GM23338 (cell line): ENCODE results near the gene RUNX1.

Source experiments
- EZH2 ChIP-seq: fragments of 200-600 bp; sonication (generic); IDR thresholded peaks from one replicate; pipeline ENCODE4 v1.8.0; 2017; ENCODE audit warnings: antibody characterized with exemption, mild to moderate bottlenecking, low read depth; ENCODE audit not compliant: unreplicated experiment
- JUNB ChIP-seq: IDR thresholded peaks from one replicate; pipeline ENCODE4 v1.6.1; 2016; ENCODE audit warnings: antibody characterized with exemption; ENCODE audit not compliant: unreplicated experiment
- TF ChIP-seq, protein P1 (sequence below): IDR thresholded peaks from one replicate; pipeline ENCODE4 v1.6.1; 2018; ENCODE audit warnings: antibody characterized with exemption; ENCODE audit not compliant: unreplicated experiment
- TF ChIP-seq, protein P2 (sequence below), 2 experiments: fragments of 200-600 bp in 1 of 2; sonication (generic) in 1 of 2; conservative IDR thresholded peaks; 2 replicates each; pipeline versions ENCODE4 v1.5.1 to v1.6.1; 2016 to 2017; ENCODE audit warnings: antibody characterized with exemption in 2 of 2, low read depth in 2 of 2, mild to moderate bottlenecking in 2 of 2, moderate library complexity in 1 of 2

DNA sequence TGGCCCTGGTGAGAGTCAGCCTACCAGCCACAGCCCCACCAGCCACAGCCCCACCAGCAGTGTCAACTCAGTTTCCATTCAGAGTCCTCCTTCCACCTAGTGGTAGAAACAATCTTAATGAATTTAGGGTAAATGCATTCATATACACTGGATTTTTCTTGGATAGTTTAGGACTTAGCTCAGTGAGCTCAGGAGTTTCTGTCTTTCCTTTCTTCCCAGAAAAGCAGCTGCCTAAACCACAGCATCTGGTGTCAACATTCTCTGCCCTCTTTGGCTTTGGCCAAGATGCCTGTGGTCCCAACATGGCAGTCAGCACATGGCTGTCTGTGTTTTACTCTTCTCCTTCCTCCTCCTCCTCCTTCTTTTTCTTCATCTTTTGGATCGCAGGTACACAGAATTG lies 286.3 kb downstream of the RUNX1 start:
- TF ChIP-seq, protein P1, sequence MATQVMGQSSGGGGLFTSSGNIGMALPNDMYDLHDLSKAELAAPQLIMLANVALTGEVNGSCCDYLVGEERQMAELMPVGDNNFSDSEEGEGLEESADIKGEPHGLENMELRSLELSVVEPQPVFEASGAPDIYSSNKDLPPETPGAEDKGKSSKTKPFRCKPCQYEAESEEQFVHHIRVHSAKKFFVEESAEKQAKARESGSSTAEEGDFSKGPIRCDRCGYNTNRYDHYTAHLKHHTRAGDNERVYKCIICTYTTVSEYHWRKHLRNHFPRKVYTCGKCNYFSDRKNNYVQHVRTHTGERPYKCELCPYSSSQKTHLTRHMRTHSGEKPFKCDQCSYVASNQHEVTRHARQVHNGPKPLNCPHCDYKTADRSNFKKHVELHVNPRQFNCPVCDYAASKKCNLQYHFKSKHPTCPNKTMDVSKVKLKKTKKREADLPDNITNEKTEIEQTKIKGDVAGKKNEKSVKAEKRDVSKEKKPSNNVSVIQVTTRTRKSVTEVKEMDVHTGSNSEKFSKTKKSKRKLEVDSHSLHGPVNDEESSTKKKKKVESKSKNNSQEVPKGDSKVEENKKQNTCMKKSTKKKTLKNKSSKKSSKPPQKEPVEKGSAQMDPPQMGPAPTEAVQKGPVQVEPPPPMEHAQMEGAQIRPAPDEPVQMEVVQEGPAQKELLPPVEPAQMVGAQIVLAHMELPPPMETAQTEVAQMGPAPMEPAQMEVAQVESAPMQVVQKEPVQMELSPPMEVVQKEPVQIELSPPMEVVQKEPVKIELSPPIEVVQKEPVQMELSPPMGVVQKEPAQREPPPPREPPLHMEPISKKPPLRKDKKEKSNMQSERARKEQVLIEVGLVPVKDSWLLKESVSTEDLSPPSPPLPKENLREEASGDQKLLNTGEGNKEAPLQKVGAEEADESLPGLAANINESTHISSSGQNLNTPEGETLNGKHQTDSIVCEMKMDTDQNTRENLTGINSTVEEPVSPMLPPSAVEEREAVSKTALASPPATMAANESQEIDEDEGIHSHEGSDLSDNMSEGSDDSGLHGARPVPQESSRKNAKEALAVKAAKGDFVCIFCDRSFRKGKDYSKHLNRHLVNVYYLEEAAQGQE, result no peak
- TF ChIP-seq, protein P2, sequence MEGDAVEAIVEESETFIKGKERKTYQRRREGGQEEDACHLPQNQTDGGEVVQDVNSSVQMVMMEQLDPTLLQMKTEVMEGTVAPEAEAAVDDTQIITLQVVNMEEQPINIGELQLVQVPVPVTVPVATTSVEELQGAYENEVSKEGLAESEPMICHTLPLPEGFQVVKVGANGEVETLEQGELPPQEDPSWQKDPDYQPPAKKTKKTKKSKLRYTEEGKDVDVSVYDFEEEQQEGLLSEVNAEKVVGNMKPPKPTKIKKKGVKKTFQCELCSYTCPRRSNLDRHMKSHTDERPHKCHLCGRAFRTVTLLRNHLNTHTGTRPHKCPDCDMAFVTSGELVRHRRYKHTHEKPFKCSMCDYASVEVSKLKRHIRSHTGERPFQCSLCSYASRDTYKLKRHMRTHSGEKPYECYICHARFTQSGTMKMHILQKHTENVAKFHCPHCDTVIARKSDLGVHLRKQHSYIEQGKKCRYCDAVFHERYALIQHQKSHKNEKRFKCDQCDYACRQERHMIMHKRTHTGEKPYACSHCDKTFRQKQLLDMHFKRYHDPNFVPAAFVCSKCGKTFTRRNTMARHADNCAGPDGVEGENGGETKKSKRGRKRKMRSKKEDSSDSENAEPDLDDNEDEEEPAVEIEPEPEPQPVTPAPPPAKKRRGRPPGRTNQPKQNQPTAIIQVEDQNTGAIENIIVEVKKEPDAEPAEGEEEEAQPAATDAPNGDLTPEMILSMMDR (conservative IDR thresholded peaks at IDR 0.05; ENCODE audit: low read depth in 2 of 2), result no peak
- TF ChIP-seq JUNB, result no peak
- no peak for TF ChIP-seq EZH2
